Large intestine (tissue), 12 donors: ENCODE data around the gene BCKDK. TPM values are rescaled to one million over a fixed set of nuclear protein-coding genes. Genes with fewer than 3 reads are reported as not detected.

Experiments
- DNase-seq, 2 donors: peaks; one replicate each; pipeline versions ENCODE4 v3.0.0 to v3.0.0-alpha.2; 2013
- H3K27ac ChIP-seq: one replicate; pipeline ENCODE4 v1.5.1; 2013; ENCODE audit warnings: low read length
- H3K27me3 ChIP-seq: 2 replicates; pipeline ENCODE4 v1.6.1; 2013; ENCODE audit warnings: low read length; ENCODE audit not compliant: control insufficient read depth, insufficient read depth
- H3K36me3 ChIP-seq: 2 replicates; pipeline ENCODE4 v1.6.1; 2013; ENCODE audit warnings: low read length; ENCODE audit not compliant: control insufficient read depth, insufficient read depth
- H3K4me1 ChIP-seq: one replicate; pipeline ENCODE4 v1.6.1; 2013; ENCODE audit warnings: low read length; ENCODE audit not compliant: control insufficient read depth, insufficient read depth
- H3K4me3 ChIP-seq: one replicate; pipeline ENCODE4 v1.5.1; 2013; ENCODE audit warnings: low read length
- H3K9me3 ChIP-seq: one replicate; pipeline ENCODE4 v1.6.1; 2013; ENCODE audit warnings: mild to moderate bottlenecking, low read depth, low read length, moderate library complexity; ENCODE audit not compliant: control insufficient read depth
- WGBS: methylation state at CpG from one replicate; pipeline ENCODE4 v1.1.5; 2013; ENCODE audit warnings: low lambda C conversion rate; ENCODE audit not compliant: insufficient coverage; 5-methylcytosine and 5-hydroxymethylcytosine counted together
- long read RNA-seq, 11 donors: transcript quantifications; one replicate each; lab custom pipeline, GENCODE V29; 2026
- polyA plus RNA-seq: library from polyadenylated mRNA; unstranded; fragments of 120-200 nt; gene quantifications from one replicate; pipeline ENCODE4 v1.2.1, GENCODE V29; 2013

BCKDK gene
- polyA plus RNA-seq: 26.5 TPM
- long read RNA-seq, donor 1, transcript BCKDK-201 (12 exons, 2,128 nt): major isoform, 13 of 16 reads
- long read RNA-seq, donor 1, partial matches to known transcripts: 0 of 16 reads
- long read RNA-seq, donor 1, other reads (novel, unspliced or antisense): 0 of 16 reads
- long read RNA-seq, donor 2, transcript BCKDK-201 (12 exons, 2,128 nt): major isoform, 7 of 9 reads
- long read RNA-seq, donor 2, partial matches to known transcripts: 0 of 9 reads
- long read RNA-seq, donor 2, other reads (novel, unspliced or antisense): 0 of 9 reads
- long read RNA-seq, donor 3: 0 reads
- long read RNA-seq, donor 4, partial matches to known transcripts: 0 of 2 reads
- long read RNA-seq, donor 4, other reads (novel, unspliced or antisense): 0 of 2 reads
- long read RNA-seq, donor 5, transcript BCKDK-201 (12 exons, 2,128 nt): major isoform, 8 of 10 reads
- long read RNA-seq, donor 5, partial matches to known transcripts: 0 of 10 reads
- long read RNA-seq, donor 5, other reads (novel, unspliced or antisense): 0 of 10 reads
- long read RNA-seq, donor 6, transcript BCKDK-201 (12 exons, 2,128 nt): major isoform, 15 of 16 reads
- long read RNA-seq, donor 6, partial matches to known transcripts: 0 of 16 reads
- long read RNA-seq, donor 6, other reads (novel, unspliced or antisense): 0 of 16 reads
- long read RNA-seq, donor 7, transcript BCKDK-201 (12 exons, 2,128 nt): major isoform, 6 of 8 reads
- long read RNA-seq, donor 7, partial matches to known transcripts: 0 of 8 reads
- long read RNA-seq, donor 7, other reads (novel, unspliced or antisense): 0 of 8 reads
- long read RNA-seq, donor 8, transcript BCKDK-201 (12 exons, 2,128 nt): major isoform, 8 of 11 reads
- long read RNA-seq, donor 8, partial matches to known transcripts: 0 of 11 reads
- long read RNA-seq, donor 8, other reads (novel, unspliced or antisense): 0 of 11 reads
- long read RNA-seq, donor 9, transcript BCKDK-201 (12 exons, 2,128 nt): major isoform, 9 of 11 reads
- long read RNA-seq, donor 9, partial matches to known transcripts: 0 of 11 reads
- long read RNA-seq, donor 9, other reads (novel, unspliced or antisense): 0 of 11 reads
- long read RNA-seq, donor 10, transcript BCKDK-201 (12 exons, 2,128 nt): major isoform, 13 of 19 reads
- long read RNA-seq, donor 10, partial matches to known transcripts: 5 of 19 reads
- long read RNA-seq, donor 10, other reads (novel, unspliced or antisense): 0 of 19 reads
- long read RNA-seq, donor 11, transcript BCKDK-201 (12 exons, 2,128 nt): major isoform, 9 of 9 reads
- long read RNA-seq, donor 11, partial matches to known transcripts: 0 of 9 reads
- long read RNA-seq, donor 11, other reads (novel, unspliced or antisense): 0 of 9 reads

GRCh38 chr16:31108035-31108793 lies at the start of gene BCKDK:
TSS of gene BCKDK (plus strand) at chr16:31108386. CDS start at chr16:31109224, 838 bp downstream.
- H3K27me3 ChIP-seq: no peaks in the 10 kb centered on the region
- peak; percentile 58 to 70 for DNase-seq
- H3K36me3 ChIP-seq: peaks cover 33% of the 10 kb centered on the region
- no CpG with 5 or more reads among the region's 68 CpGs for WGBS
- peak within 1 kb of the TSS; percentile 63 for H3K4me3 ChIP-seq
- H3K27ac ChIP-seq: no peak within 1 kb of the TSS
- peaks cover 3% of the 10 kb centered on the region for H3K9me3 ChIP-seq
- peaks cover 11% of the 10 kb centered on the region for H3K4me1 ChIP-seq

GRCh38 chr16:31061126-31061812 lies 46.9 kb upstream of the BCKDK start:
- Histone ChIP-seq H3K27me3 (no peaks in the 10 kb centered on the region), H3K9me3 (peaks cover 7% of the 10 kb centered on the region), H3K27ac (no peak overlapping the region), H3K4me1 (no peaks in the 10 kb centered on the region), H3K4me3 (no peak overlapping the region), H3K36me3 (peaks cover 26% of the 10 kb centered on the region)
- 100% methylated on average over 1 of the region's 42 CpGs for WGBS
- DNase-seq: no peak

GRCh38 chr16:31061813-31062440 lies 46.3 kb upstream of the BCKDK start:
- Histone ChIP-seq H3K9me3 (peaks cover 7% of the 10 kb centered on the region), H3K27me3 (no peaks in the 10 kb centered on the region), H3K4me3 (no peak overlapping the region), H3K27ac (no peak overlapping the region), H3K36me3 (peaks cover 26% of the 10 kb centered on the region), H3K4me1 (no peaks in the 10 kb centered on the region)
- 100% methylated on average over 1 of the region's 54 CpGs for WGBS
- no peak for DNase-seq

GRCh38 chr16:31063495-31063842 lies 44.7 kb upstream of the BCKDK start:
- no peak overlapping the region for H3K4me3 ChIP-seq
- no peak overlapping the region for H3K27ac ChIP-seq
- H3K36me3 ChIP-seq: peaks cover 23% of the 10 kb centered on the region
- no CpG with 5 or more reads among the region's 9 CpGs for WGBS
- H3K9me3 ChIP-seq: peaks cover 7% of the 10 kb centered on the region
- H3K27me3 ChIP-seq: no peaks in the 10 kb centered on the region
- H3K4me1 ChIP-seq: no peaks in the 10 kb centered on the region
- no peak for DNase-seq

- Histone ChIP-seq H3K4me3 (no peak overlapping the region), H3K4me1 (no peaks in the 10 kb centered on the region), H3K27me3 (no peaks in the 10 kb centered on the region), H3K9me3 (peaks cover 7% of the 10 kb centered on the region), H3K27ac (no peak overlapping the region), H3K36me3 (peaks cover 23% of the 10 kb centered on the region)
- no CpG with 5 or more reads among the region's 56 CpGs for WGBS
- DNase-seq: no peak
Measured at GRCh38 chr16:31063843-31064611, 44.2 kb upstream of the BCKDK start.

GRCh38 chr16:31064882-31065461 lies 43.2 kb upstream of the BCKDK start:
- H3K36me3 ChIP-seq: peaks cover 23% of the 10 kb centered on the region
- H3K9me3 ChIP-seq: peaks cover 7% of the 10 kb centered on the region
- H3K4me3 ChIP-seq: no peak overlapping the region
- H3K4me1 ChIP-seq: no peaks in the 10 kb centered on the region
- H3K27me3 ChIP-seq: no peaks in the 10 kb centered on the region
- DNase-seq: no peak
- WGBS: no CpG with 5 or more reads among the region's 4 CpGs
- peak overlapping the region; percentile 33 for H3K27ac ChIP-seq

- Histone ChIP-seq H3K4me3 (no peak overlapping the region), H3K9me3 (peaks cover 4% of the 10 kb centered on the region), H3K4me1 (peaks cover 5% of the 10 kb centered on the region), H3K27ac (no peak overlapping the region), H3K36me3 (peaks cover 6% of the 10 kb centered on the region), H3K27me3 (no peaks in the 10 kb centered on the region)
- no peak for DNase-seq
- WGBS: 100% methylated on average over 1 of the region's 3 CpGs
Measured at GRCh38 chr16:31067342-31067741, 40.8 kb upstream of the BCKDK start.

- WGBS: no CpG with 5 or more reads among the region's 4 CpGs
- no peak overlapping the region for H3K4me3 ChIP-seq
- no peaks in the 10 kb centered on the region for H3K27me3 ChIP-seq
- H3K9me3 ChIP-seq: peaks cover 2% of the 10 kb centered on the region
- DNase-seq: peak in 1 of 2 donors; percentile 19
- peaks cover 7% of the 10 kb centered on the region for H3K36me3 ChIP-seq
- H3K4me1 ChIP-seq: peaks cover 11% of the 10 kb centered on the region
- H3K27ac ChIP-seq: no peak overlapping the region
Measured at GRCh38 chr16:31071861-31072260, 36.3 kb upstream of the BCKDK start.
